ENCODE results near the gene UBXN6.

GRCh38 chr19:4401769-4402170 lies 55.8 kb downstream of the UBXN6 start:
- no peak for TF ChIP-seq SIN3A (IDR thresholded peaks at IDR 0.05; ENCODE audit: borderline replicate concordance, insufficient read depth, low read length)
- no peak for TF ChIP-seq POLR2AphosphoS5 (IDR thresholded peaks at IDR 0.05; ENCODE audit: low read depth, low read length)
